ENCODE data around the gene ZNF860. TPM values are rescaled to one million over a fixed set of nuclear protein-coding genes. Genes with fewer than 3 reads are reported as not detected.

ZNF860 gene
- total RNA-seq, 2 donors from 2014 or later = 3.7 to 4.4 TPM

GRCh38 chr3:31976302-31976701, 5.2 kb upstream of the ZNF860 start:
- Histone ChIP-seq H3K4me3 (no peak overlapping the region), H3K36me3 (no peaks in the 10 kb centered on the region), H3K27me3 (replicated peaks; ENCODE audit: insufficient read depth) (no peaks in the 10 kb centered on the region), H3K27ac (no peak overlapping the region), H3K4me1 (replicated peaks) (no peaks in the 10 kb centered on the region), H3K9me3 (no peaks in the 10 kb centered on the region)
- 92% methylated on average over 2 of the region's 2 CpGs for WGBS
- intact Hi-C loops (cut with DNase I) = no loop called here
- no peak for TF ChIP-seq POLR2AphosphoS5 (IDR thresholded peaks at IDR 0.05)
- no peak for TF ChIP-seq POLR2A (IDR thresholded peaks at IDR 0.05)
- TF ChIP-seq CTCF (IDR thresholded peaks at IDR 0.05) = no peak
- no peak for DNase-seq (ENCODE audit: low spot score)

GRCh38 chr3:31977736-31978135, 3.8 kb upstream of the ZNF860 start:
- Histone ChIP-seq H3K4me3 (no peak overlapping the region), H3K36me3 (no peaks in the 10 kb centered on the region), H3K27ac (no peak overlapping the region), H3K9me3 (no peaks in the 10 kb centered on the region), H3K27me3 (replicated peaks; ENCODE audit: insufficient read depth) (no peaks in the 10 kb centered on the region), H3K4me1 (replicated peaks) (no peaks in the 10 kb centered on the region)
- WGBS = 62% methylated on average over 2 of the region's 2 CpGs
- TF ChIP-seq POLR2A (IDR thresholded peaks at IDR 0.05) (no peak), CTCF (IDR thresholded peaks at IDR 0.05) (no peak), POLR2AphosphoS5 (IDR thresholded peaks at IDR 0.05) (no peak)
- intact Hi-C loops (cut with DNase I) = no loop called here
- no peak for DNase-seq (ENCODE audit: low spot score)

GRCh38 chr3:31978553-31978952, 3.0 kb upstream of the ZNF860 start:
- no peaks in the 10 kb centered on the region for H3K27me3 ChIP-seq (replicated peaks; ENCODE audit: insufficient read depth)
- intact Hi-C loops (cut with DNase I) = no loop called here
- 53% methylated on average over 4 of the region's 4 CpGs for WGBS
- no peaks in the 10 kb centered on the region for H3K4me1 ChIP-seq (replicated peaks)
- H3K36me3 ChIP-seq = no peaks in the 10 kb centered on the region
- H3K4me3 ChIP-seq = no peak overlapping the region
- H3K9me3 ChIP-seq = no peaks in the 10 kb centered on the region
- DNase-seq (ENCODE audit: low spot score) = no peak
- H3K27ac ChIP-seq = no peak overlapping the region
- no peak for TF ChIP-seq CTCF (IDR thresholded peaks at IDR 0.05)

GRCh38 chr3:31979001-31979697, 2.4 kb upstream of the ZNF860 start:
- intact Hi-C loops (cut with DNase I) = no loop called here
- no peaks in the 10 kb centered on the region for H3K9me3 ChIP-seq
- H3K27ac ChIP-seq = no peak overlapping the region
- no peaks in the 10 kb centered on the region for H3K4me1 ChIP-seq (replicated peaks)
- no peak overlapping the region for H3K4me3 ChIP-seq
- no peak for DNase-seq (ENCODE audit: low spot score)
- no peaks in the 10 kb centered on the region for H3K36me3 ChIP-seq
- WGBS = 79% methylated on average over 5 of the region's 5 CpGs
- no peaks in the 10 kb centered on the region for H3K27me3 ChIP-seq (replicated peaks; ENCODE audit: insufficient read depth)
- TF ChIP-seq CTCF (IDR thresholded peaks at IDR 0.05) (no peak), POLR2A (IDR thresholded peaks at IDR 0.05) (no peak), POLR2AphosphoS5 (IDR thresholded peaks at IDR 0.05) (no peak)

- Histone ChIP-seq H3K4me3 (peak overlapping the region; percentile 60 to 73), H3K4me1 (replicated peaks) (no peaks in the 10 kb centered on the region), H3K27ac (peak overlapping the region; percentile 81 to 83), H3K27me3 (replicated peaks; ENCODE audit: insufficient read depth) (no peaks in the 10 kb centered on the region), H3K36me3 (no peaks in the 10 kb centered on the region), H3K9me3 (no peaks in the 10 kb centered on the region)
- under 1% methylated on average over 33 of the region's 66 CpGs for WGBS
- peak; percentile 78 for DNase-seq (ENCODE audit: low spot score)
- TF ChIP-seq POLR2A (IDR thresholded peaks at IDR 0.05) (no peak), CTCF (IDR thresholded peaks at IDR 0.05) (peak in 3 of 4 experiments; percentile 7 to 28 (median 18))
- intact Hi-C loops (cut with DNase I) = loop anchor here (5.0 kb wide), 2 partner anchors 127 to 178 kb away; partner anchors contain the start of gene GPD1L
These were observed 882 bp upstream of the ZNF860 start for GRCh38 chr3:31980530-31981205.

Measured in prostate gland (tissue), 2 donors.